OCI-LY3 (cell line): ENCODE measurements around the gene MZB1.
A peak's percentile ranks its signal among the peaks of the same experiment; 100 is the strongest.
"Not testable (repeated sequence)": the region's sequence is repeated elsewhere in the genome, so short reads cannot be mapped to it uniquely, and the experiment has no call there.

Experiments used
- H2AFZ ChIP-seq: fragments of 200-600, 300-600 bp; shearing (Covaris generic); 2 replicates; pipeline ENCODE4 v1.6.0; 2014; ENCODE audit warnings: antibody characterized with exemption, low read depth, low read length
- H3K27ac ChIP-seq: fragments of 200-600, 300-600 bp; sonication (generic); 2 replicates; pipeline ENCODE4 v1.5.1; 2014; ENCODE audit warnings: mild to moderate bottlenecking, low read length, moderate library complexity, mixed read lengths
- H3K27me3 ChIP-seq: fragments of 200-600, 300-600 bp; sonication (generic); 2 replicates; pipeline ENCODE4 v1.6.1; 2014; ENCODE audit warnings: low read depth, low read length, mixed read lengths
- H3K36me3 ChIP-seq: fragments of 200-600, 300-600 bp; sonication (generic); replicated peaks from 2 replicates; pipeline ENCODE3; 2014; ENCODE audit warnings: low read depth, low read length, mixed read lengths
- H3K4me1 ChIP-seq: fragments of 300-600, 200-600 bp; sonication (generic); 2 replicates; pipeline ENCODE4 v1.6.1; 2014; ENCODE audit warnings: low read length, mixed read lengths
- H3K4me2 ChIP-seq: fragments of 200-600, 300-600 bp; sonication (generic); 2 replicates; pipeline ENCODE4 v1.6.1; 2014; ENCODE audit warnings: low read length, mixed read lengths
- H3K4me3 ChIP-seq: fragments of 300-600, 200-600 bp; sonication (generic); 2 replicates; pipeline ENCODE4 v1.5.1; 2014; ENCODE audit warnings: antibody characterized with exemption, mild to moderate bottlenecking, low read length, moderate library complexity
- H3K79me2 ChIP-seq: fragments of 300-600, 200-600 bp; shearing (Covaris generic); 2 replicates; pipeline ENCODE4 v1.6.1; 2014; ENCODE audit warnings: mild to moderate bottlenecking, low read length, mixed read lengths
- H3K9ac ChIP-seq: fragments of 300-600, 200-600 bp; shearing (Covaris generic); 2 replicates; pipeline ENCODE4 v1.6.0; 2014; ENCODE audit warnings: mild to moderate bottlenecking, low read length, moderate library complexity
- H3K9me3 ChIP-seq: fragments of 200-600, 300-600 bp; shearing (Covaris generic); 2 replicates; pipeline ENCODE4 v1.6.1; 2014; ENCODE audit warnings: low read length, mixed read lengths; ENCODE audit not compliant: insufficient read depth
- H4K20me1 ChIP-seq: fragments of 200-600, 300-600 bp; sonication (generic); 2 replicates; pipeline ENCODE4 v1.6.1; 2016; ENCODE audit warnings: low read length, mixed read lengths; ENCODE audit not compliant: insufficient read depth
- EZH2phosphoT487 ChIP-seq: fragments of 200-600 bp; shearing (Covaris generic); IDR thresholded peaks from 2 replicates; pipeline ENCODE4 v1.6.1; 2018; ENCODE audit warnings: antibody characterized with exemption, mixed run types, low read depth
- TF ChIP-seq, protein P1 (sequence below): fragments of 200-600, 300-600 bp; sonication (generic); IDR thresholded peaks from 2 replicates; pipeline ENCODE4 v1.5.1; 2014; ENCODE audit warnings: antibody characterized with exemption, low read length, low read depth

The MZB1 gene

DNA sequence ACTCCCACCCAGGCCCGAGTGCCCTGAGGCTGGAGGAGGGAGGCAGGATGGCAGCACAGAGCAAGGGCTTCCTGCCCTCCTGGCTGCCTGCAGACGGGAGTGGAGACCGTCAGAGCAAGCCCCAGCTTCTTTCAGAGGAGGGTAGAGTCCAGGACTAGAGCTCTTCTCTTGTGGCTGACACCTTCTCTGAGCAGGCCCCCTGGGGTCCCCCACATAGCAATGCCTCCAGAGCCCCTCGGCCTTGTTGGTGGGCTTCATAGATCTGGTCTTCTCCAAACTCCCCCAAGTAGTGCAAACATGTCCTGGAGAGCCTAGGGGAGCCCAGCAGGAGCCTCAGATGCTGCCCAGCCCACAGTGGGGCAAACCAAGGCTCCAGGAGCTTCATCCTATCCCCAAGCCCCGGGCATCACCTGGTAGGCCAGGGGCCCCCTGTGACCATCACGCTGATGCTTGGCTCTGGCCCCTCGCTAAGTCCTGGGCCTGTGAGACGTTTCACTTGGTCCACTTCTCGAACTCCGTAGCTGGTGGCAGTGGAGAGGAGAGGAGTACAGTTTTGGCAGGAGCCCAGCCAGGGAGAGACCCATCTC, 2.0 kb downstream of the MZB1 start:
- no peak overlapping the region for H3K4me3 ChIP-seq
- no peaks in the 10 kb centered on the region; the same call in 1 of the 2 replicates for H3K9me3 ChIP-seq
- no peaks in the 10 kb centered on the region; the same call in 1 of the 2 replicates for H3K79me2 ChIP-seq
- H4K20me1 ChIP-seq, result no peaks in the 10 kb centered on the region
- no peak overlapping the region for H2AFZ ChIP-seq
- no peak overlapping the region for H3K9ac ChIP-seq
- H3K4me1 ChIP-seq, result peaks cover 51% of the 10 kb centered on the region
- no peaks in the 10 kb centered on the region for H3K36me3 ChIP-seq
- H3K4me2 ChIP-seq, result no peak overlapping the region
- H3K27me3 ChIP-seq, result no peaks in the 10 kb centered on the region
- TF ChIP-seq EZH2phosphoT487, result no peak
- no peak overlapping the region for H3K27ac ChIP-seq

DNA sequence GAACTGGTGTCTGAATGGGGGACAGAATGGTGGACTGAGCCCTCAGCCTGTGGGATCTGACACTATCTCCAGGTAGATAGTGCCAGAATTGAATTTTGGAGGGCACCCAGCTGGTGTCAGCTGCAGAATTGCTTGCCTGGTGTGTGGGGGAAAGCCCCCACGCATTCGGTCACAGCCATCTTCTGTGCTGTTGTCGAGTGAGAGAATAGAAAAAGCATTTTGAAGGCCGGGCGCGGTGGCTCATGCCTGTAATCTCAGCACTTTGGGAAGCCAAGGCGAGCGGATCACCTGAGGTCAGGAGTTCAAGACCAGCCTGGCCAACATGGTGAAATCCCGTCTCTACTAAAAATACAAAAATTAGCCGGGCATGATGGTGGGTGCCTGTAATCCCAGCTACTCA, 2.8 kb downstream of the MZB1 start:
- H3K4me3 ChIP-seq, H3K79me2 ChIP-seq, H3K4me2 ChIP-seq, H3K27me3 ChIP-seq, H3K27ac ChIP-seq, H3K9ac ChIP-seq, H3K36me3 ChIP-seq, H3K9me3 ChIP-seq, H4K20me1 ChIP-seq, H2AFZ ChIP-seq: not testable (repeated sequence)
- peaks cover 51% of the 10 kb centered on the region for H3K4me1 ChIP-seq

DNA sequence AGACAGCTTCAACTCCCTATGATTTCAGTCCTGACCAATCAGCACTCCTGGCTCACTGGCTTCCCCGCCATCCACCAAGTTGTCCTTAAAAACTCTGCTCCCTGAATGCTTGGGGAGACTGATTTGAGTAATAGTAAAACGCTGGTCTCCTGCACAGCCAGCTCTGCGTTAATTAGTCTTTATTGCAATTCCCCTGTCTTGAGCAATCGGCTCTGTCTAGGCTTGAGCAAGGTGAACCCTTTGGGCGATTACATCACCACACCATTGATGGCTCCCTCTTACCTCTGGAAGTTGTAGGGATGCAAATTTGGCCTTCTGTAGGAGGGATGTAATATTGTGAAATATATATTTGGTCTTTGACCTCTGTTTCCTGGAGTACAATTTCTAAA, 3.7 kb downstream of the MZB1 start:
- Histone ChIP-seq H3K79me2 (no peaks in the 10 kb centered on the region; the same call in 1 of the 2 replicates), H3K4me1 (peaks cover 44% of the 10 kb centered on the region), H3K36me3 (no peaks in the 10 kb centered on the region), H3K27me3 (no peaks in the 10 kb centered on the region), H3K9me3 (no peaks in the 10 kb centered on the region; the same call in 1 of the 2 replicates), H3K27ac (no peak overlapping the region), H4K20me1 (no peaks in the 10 kb centered on the region), H3K4me3 (no peak overlapping the region), H3K4me2 (no peak overlapping the region), H2AFZ (no peak overlapping the region), H3K9ac (no peak overlapping the region)
- TF ChIP-seq, protein P1, sequence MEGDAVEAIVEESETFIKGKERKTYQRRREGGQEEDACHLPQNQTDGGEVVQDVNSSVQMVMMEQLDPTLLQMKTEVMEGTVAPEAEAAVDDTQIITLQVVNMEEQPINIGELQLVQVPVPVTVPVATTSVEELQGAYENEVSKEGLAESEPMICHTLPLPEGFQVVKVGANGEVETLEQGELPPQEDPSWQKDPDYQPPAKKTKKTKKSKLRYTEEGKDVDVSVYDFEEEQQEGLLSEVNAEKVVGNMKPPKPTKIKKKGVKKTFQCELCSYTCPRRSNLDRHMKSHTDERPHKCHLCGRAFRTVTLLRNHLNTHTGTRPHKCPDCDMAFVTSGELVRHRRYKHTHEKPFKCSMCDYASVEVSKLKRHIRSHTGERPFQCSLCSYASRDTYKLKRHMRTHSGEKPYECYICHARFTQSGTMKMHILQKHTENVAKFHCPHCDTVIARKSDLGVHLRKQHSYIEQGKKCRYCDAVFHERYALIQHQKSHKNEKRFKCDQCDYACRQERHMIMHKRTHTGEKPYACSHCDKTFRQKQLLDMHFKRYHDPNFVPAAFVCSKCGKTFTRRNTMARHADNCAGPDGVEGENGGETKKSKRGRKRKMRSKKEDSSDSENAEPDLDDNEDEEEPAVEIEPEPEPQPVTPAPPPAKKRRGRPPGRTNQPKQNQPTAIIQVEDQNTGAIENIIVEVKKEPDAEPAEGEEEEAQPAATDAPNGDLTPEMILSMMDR, result no peak
- TF ChIP-seq EZH2phosphoT487, result no peak

DNA sequence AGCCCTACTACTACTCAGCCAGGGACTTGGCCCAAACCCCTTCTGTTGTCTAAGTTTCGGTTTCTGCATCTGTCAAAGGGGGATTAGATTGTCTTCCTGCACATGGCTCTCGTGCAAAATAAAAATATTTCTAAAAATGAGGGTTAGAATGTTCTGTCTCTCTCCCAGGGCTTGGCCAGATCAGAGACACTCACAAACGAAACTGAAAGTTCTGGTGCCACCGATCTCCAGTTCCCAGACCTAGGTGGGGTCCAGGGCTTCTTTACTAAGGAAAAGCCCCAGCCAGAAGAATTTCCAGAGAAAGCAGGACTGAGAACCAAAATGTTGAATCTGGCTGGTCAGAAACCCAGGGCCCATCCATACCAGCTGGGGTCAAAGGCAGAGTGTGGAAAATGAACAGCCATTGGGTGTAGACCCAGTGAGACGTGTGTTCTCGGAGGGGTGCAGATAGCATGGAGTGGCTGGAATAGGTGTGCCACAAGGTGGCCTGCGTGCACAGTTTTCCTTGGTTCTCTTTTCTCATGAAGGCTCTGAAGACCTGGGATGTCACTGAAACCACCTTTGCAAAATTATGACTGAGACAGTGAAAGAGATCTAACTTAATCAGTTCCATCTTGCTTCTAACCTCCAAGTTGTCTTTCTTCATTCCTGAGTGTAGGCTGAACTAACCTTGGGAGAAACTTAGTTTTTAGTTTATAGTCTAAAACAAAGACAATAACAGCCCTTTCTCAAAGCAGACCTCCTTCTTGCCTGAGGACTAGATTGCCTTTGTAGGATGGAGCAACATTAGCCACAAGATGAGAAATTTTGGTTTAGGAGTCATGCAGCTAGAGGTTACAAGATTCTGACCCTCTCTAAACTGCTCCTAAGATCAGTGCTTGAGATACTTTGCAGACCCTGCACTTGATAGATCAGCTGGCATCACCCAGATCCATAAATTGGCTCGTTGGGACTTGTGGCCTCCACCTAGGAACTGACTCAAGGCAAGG, 4.4 kb downstream of the MZB1 start:
- no peaks in the 10 kb centered on the region for H3K79me2 ChIP-seq
- peak overlapping the region; percentile 60; the same call in 1 of the 2 replicates for H2AFZ ChIP-seq
- no peak overlapping the region for H3K27ac ChIP-seq
- no peak for TF ChIP-seq EZH2phosphoT487
- TF ChIP-seq, protein P1, result peak; percentile 35
- no peaks in the 10 kb centered on the region; the same call in 1 of the 2 replicates for H3K9me3 ChIP-seq
- H4K20me1 ChIP-seq, result no peaks in the 10 kb centered on the region
- no peaks in the 10 kb centered on the region for H3K36me3 ChIP-seq
- H3K27me3 ChIP-seq, result no peaks in the 10 kb centered on the region
- peak overlapping the region; percentile 81 for H3K4me2 ChIP-seq
- H3K4me1 ChIP-seq, result peaks cover 37% of the 10 kb centered on the region
- peak overlapping the region; percentile 38; the same call in 1 of the 2 replicates for H3K9ac ChIP-seq
- H3K4me3 ChIP-seq, result peak overlapping the region; percentile 65
